PC-9 (cell line): ENCODE measurements around the gene COL8A2. TPM values are rescaled to one million over a fixed set of nuclear protein-coding genes. Genes with fewer than 3 reads are reported as not detected.

ENCODE experiments used
- BruUV-seq: library from RNA; stranded (reverse); fragments of 400-500 nt; replicated peaks from 2 replicates; lab custom pipeline; 2021; lab: Mats Ljungman, UMichigan
- CTCF ChIA-PET: fragments of 300-600 bp; sonication (Branson Sonifier 250); formaldehyde crosslinking; loops from one replicate; lab custom pipeline; 2022; ENCODE audit warnings: antibody characterized with exemption; lab: Charles Lee
- POLR2A ChIA-PET: fragments of 300-600 bp; sonication (Branson Sonifier 250); formaldehyde crosslinking; loops from one replicate; lab custom pipeline; 2022; ENCODE audit warnings: antibody characterized with exemption; ENCODE audit not compliant: unreplicated experiment; lab: Charles Lee
- DNase-seq, 2 experiments: peaks; one replicate each; pipeline versions ENCODE4 v3.0.0 to v3.0.0-alpha.2; 2015 to 2022; ENCODE audit warnings: mixed read lengths in 1 of 2
- H2AFZ ChIP-seq: fragments of 200-600 bp; sonication (generic); 2 replicates; pipeline ENCODE4 v1.8.1; 2017; ENCODE audit warnings: antibody characterized with exemption
- H3F3A ChIP-seq: fragments of 200-600 bp; sonication (generic); 2 replicates; pipeline ENCODE4 v1.8.1; 2017; ENCODE audit warnings: antibody characterized with exemption, mild to moderate bottlenecking, low read depth; ENCODE audit not compliant: insufficient read depth
- H3K27ac ChIP-seq: fragments of 200-600 bp; sonication (generic); 2 replicates; pipeline ENCODE4 v1.6.1; 2016; ENCODE audit warnings: mixed run types
- H3K27me3 ChIP-seq: fragments of 200-600 bp; sonication (generic); 2 replicates; pipeline ENCODE4 v1.6.1; 2016; ENCODE audit warnings: low read depth, mixed run types; ENCODE audit not compliant: insufficient read depth
- H3K36me3 ChIP-seq: fragments of 200-600 bp; sonication (generic); 2 replicates; pipeline ENCODE4 v1.6.1; 2016; ENCODE audit warnings: low read depth, mixed run types
- H3K4me1 ChIP-seq: fragments of 200-600 bp; sonication (generic); replicated peaks from 2 replicates; pipeline ENCODE4 v1.6.1; 2016; ENCODE audit warnings: mixed run types; ENCODE audit not compliant: insufficient read depth
- H3K4me2 ChIP-seq: fragments of 200-600 bp; sonication (generic); 2 replicates; pipeline ENCODE4 v1.6.1; 2017; ENCODE audit warnings: mixed run types
- H3K4me3 ChIP-seq: fragments of 200-600 bp; sonication (generic); 2 replicates; pipeline ENCODE4 v1.6.1; 2016; ENCODE audit warnings: mixed run types
- H3K79me2 ChIP-seq: fragments of 200-600 bp; sonication (generic); 2 replicates; pipeline ENCODE4 v1.6.1; 2017; ENCODE audit warnings: low read depth, mixed run types
- H3K9me2 ChIP-seq: fragments of 200-600 bp; sonication (generic); 2 replicates; pipeline ENCODE4 v1.8.1; 2017; ENCODE audit warnings: mild to moderate bottlenecking; ENCODE audit not compliant: insufficient read depth
- H3K9me3 ChIP-seq: fragments of 200-600 bp; sonication (generic); 2 replicates; pipeline ENCODE4 v1.8.1; 2016; ENCODE audit warnings: low read depth; ENCODE audit not compliant: insufficient read depth
- H4K20me1 ChIP-seq: fragments of 200-600 bp; sonication (generic); 2 replicates; pipeline ENCODE4 v1.8.1; 2017; ENCODE audit not compliant: insufficient read depth
- EZH2 ChIP-seq: fragments of 200-600 bp; sonication (generic); IDR thresholded peaks from 2 replicates; pipeline ENCODE4 v1.8.0; 2017; ENCODE audit warnings: antibody characterized with exemption, low read depth
- intact Hi-C: fragments of 100-400 bp; cut with micrococcal nuclease; formaldehyde crosslinking; loops from one replicate; pipeline ENCODE4 v1.10.0; 2022; ENCODE audit not compliant: unreplicated experiment
- total RNA-seq: library from RNA; stranded (reverse); gene quantifications from 2 replicates; pipeline ENCODE4 v1.2.3, GENCODE V29; 2021
- TF ChIP-seq, protein P1 (sequence below): fragments of 200-600 bp; sonication (generic); conservative IDR thresholded peaks from 2 replicates; pipeline ENCODE4 v1.6.1; 2017; ENCODE audit warnings: mixed run types, antibody characterized with exemption, mild to moderate bottlenecking, moderate library complexity

The COL8A2 gene
- total RNA-seq, 1 experiment from 2014 or later: 0.20 TPM

DNA sequence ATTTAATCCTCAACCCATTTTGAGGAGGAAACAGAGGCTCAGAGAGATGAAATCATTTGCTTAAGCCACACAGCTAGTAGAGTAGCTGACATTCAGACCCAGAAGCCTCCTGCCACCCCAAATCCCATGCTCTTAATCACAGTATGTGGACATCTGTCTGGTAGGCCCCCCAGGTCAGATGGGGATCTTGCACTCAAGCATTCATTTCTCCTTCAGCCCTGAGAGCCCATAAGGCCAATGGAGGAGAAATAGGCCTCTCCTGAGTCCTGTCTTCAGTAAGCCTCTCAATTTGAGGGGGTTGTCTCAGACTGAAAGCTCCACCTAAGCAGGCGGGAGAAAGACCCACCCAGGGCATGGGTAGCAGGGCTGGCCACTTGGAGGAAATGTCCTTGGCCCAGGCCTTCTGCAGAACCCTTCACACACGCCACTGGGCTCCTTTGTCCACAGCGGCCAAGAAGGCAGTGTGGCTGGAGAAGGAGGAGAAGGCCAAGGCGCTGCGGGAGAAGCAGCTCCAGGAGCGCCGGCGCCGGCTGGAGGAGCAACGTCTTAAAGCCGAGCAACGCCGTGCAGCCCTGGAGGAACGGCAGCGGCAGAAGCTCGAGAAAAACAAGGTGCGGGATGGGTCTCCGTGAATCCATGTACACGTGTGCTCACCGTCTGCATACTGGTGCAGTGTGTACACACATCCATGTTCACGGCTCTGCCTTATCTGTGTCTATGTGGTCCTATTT, 47.2 kb upstream of the COL8A2 start:
- peaks cover 10% of the 10 kb centered on the region; the same call in 1 of the 2 replicates for H3F3A ChIP-seq
- H3K4me2 ChIP-seq: no peak overlapping the region
- DNase-seq: no peak
- intact Hi-C loops: no loop called here
- peaks cover 9% of the 10 kb centered on the region; the same call in 1 of the 2 replicates for H4K20me1 ChIP-seq
- peaks cover 11% of the 10 kb centered on the region for H3K4me1 ChIP-seq
- TF ChIP-seq, protein P1, sequence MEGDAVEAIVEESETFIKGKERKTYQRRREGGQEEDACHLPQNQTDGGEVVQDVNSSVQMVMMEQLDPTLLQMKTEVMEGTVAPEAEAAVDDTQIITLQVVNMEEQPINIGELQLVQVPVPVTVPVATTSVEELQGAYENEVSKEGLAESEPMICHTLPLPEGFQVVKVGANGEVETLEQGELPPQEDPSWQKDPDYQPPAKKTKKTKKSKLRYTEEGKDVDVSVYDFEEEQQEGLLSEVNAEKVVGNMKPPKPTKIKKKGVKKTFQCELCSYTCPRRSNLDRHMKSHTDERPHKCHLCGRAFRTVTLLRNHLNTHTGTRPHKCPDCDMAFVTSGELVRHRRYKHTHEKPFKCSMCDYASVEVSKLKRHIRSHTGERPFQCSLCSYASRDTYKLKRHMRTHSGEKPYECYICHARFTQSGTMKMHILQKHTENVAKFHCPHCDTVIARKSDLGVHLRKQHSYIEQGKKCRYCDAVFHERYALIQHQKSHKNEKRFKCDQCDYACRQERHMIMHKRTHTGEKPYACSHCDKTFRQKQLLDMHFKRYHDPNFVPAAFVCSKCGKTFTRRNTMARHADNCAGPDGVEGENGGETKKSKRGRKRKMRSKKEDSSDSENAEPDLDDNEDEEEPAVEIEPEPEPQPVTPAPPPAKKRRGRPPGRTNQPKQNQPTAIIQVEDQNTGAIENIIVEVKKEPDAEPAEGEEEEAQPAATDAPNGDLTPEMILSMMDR: no peak
- TF ChIP-seq EZH2: no peak
- H3K36me3 ChIP-seq: peaks cover 24% of the 10 kb centered on the region
- no peak overlapping the region for H3K4me3 ChIP-seq
- POLR2A ChIA-PET: interaction anchor here (0.6 kb wide), 1 partner anchor 14 kb away, joined by 3 read pairs; no protein-coding TSS in a partner anchor
- CTCF ChIA-PET: no interaction called here
- no peaks in the 10 kb centered on the region for H3K27me3 ChIP-seq
- H3K9me2 ChIP-seq: no peaks in the 10 kb centered on the region
- no peak overlapping the region for H2AFZ ChIP-seq
- H3K9me3 ChIP-seq: no peaks in the 10 kb centered on the region
- H3K27ac ChIP-seq: peak overlapping the region; percentile 42
- peaks cover 21% of the 10 kb centered on the region for H3K79me2 ChIP-seq
- no TSS peak for BruUV-seq

DNA sequence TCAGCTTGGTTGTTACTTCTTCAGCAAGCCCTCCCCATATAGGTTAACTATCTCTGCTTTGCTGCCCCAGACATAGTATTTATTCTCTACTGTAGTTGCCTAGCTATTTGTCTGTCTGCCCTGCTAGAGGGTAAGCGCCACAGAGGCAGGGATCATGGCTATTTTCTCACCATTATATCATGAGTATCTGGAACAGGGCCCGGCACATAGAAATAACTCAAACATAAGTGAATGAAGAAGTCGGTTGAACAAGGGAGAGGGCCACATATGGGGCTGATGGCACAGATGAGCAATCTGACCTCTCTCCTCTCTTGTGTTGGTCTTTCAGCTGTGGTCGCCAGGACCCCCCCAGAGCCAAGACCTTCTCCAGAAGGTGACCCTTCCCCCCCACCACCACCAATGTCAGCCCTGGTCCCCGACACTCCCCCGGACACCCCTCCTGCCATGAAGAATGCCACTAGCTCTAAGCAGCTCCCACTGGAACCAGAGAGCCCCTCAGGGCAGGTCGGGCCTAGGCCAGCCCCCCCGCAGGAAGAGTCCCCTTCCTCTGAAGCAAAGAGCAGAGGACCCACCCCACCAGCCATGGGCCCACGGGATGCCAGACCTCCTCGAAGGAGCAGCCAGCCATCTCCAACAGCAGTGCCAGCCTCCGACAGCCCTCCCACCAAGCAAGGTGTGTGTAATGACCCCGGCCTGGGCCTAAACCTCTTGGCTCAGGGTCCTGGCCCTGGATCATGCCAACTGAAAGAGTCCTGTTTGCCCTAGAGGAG, 45.8 kb upstream of the COL8A2 start:
- H3K4me1 ChIP-seq: peaks cover 11% of the 10 kb centered on the region
- no peak overlapping the region for H3K27ac ChIP-seq
- POLR2A ChIA-PET: no interaction called here
- intact Hi-C loops: no loop called here
- peaks cover 10% of the 10 kb centered on the region; the same call in 1 of the 2 replicates for H3F3A ChIP-seq
- peaks cover 9% of the 10 kb centered on the region; the same call in 1 of the 2 replicates for H4K20me1 ChIP-seq
- H3K4me2 ChIP-seq: no peak overlapping the region
- no TSS peak for BruUV-seq
- H3K27me3 ChIP-seq: no peaks in the 10 kb centered on the region
- peaks cover 23% of the 10 kb centered on the region for H3K36me3 ChIP-seq
- H3K79me2 ChIP-seq: peaks cover 32% of the 10 kb centered on the region
- no peak overlapping the region for H3K4me3 ChIP-seq
- no peaks in the 10 kb centered on the region for H3K9me3 ChIP-seq
- DNase-seq: no peak
- TF ChIP-seq EZH2: no peak
- TF ChIP-seq, protein P1: no peak
- H3K9me2 ChIP-seq: no peaks in the 10 kb centered on the region
- H2AFZ ChIP-seq: no peak overlapping the region
- CTCF ChIA-PET: interaction anchor here (0.6 to 1.0 kb wide), 4 partner anchors 17 to 43 kb away, joined by 4 to 11 read pairs (median 6); no protein-coding TSS in a partner anchor

DNA sequence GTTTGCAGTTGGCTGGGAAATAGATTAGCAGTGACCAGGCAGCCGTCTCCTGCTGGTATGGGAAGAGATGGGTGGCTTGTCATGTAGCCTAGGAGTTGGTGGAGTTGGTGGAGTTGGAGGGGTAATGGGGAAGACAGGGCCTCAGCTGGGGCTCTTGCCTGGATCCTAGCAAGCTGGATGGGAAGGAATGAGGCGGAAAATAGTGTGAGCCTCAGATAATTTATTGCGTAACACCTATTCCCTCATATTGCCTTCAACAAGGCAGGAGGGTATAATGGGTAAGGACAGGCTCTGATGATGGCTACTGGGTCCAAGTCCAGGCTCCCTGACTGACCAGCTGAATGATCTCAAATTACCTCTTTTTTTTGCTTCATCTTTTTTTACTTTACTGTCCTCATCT, 43.5 kb upstream of the COL8A2 start:
- Histone ChIP-seq H3K4me2 (no peak overlapping the region), H3K4me3 (no peak overlapping the region), H3K79me2 (peaks cover 49% of the 10 kb centered on the region), H3K27me3 (no peaks in the 10 kb centered on the region), H3K4me1 (peaks cover 11% of the 10 kb centered on the region), H3F3A (peaks cover 19% of the 10 kb centered on the region; the same call in 1 of the 2 replicates), H3K9me3 (no peaks in the 10 kb centered on the region), H3K27ac (no peak overlapping the region), H4K20me1 (peaks cover 9% of the 10 kb centered on the region; the same call in 1 of the 2 replicates), H2AFZ (no peak overlapping the region), H3K9me2 (no peaks in the 10 kb centered on the region), H3K36me3 (peaks cover 16% of the 10 kb centered on the region)
- intact Hi-C loops: no loop called here
- DNase-seq: no peak
- no TSS peak for BruUV-seq
- ChIA-PET POLR2A (no interaction called here), CTCF (interaction anchor here (0.9 kb wide), 1 partner anchor 117 kb away, joined by 3 read pairs; no protein-coding TSS in a partner anchor)
- TF ChIP-seq, protein P1: no peak
- TF ChIP-seq EZH2: no peak
